Pancreas (tissue), 10 donors: ENCODE measurements around the gene CST3. TPM values are rescaled to one million over a fixed set of nuclear protein-coding genes. Genes with fewer than 3 reads are reported as not detected.

Source experiments
- ATAC-seq, 4 donors: fragments of 200-7000 bp; cut with Tn5 transposase; one replicate each; pipeline versions ENCODE4 v1.8.0 to v1.9.1; 2020; ENCODE audit warnings: mild to moderate bottlenecking in 4 of 4, moderate library complexity in 4 of 4
- DNase-seq, 6 donors: peaks; one replicate each; pipeline ENCODE4 v3.0.0-alpha.2; 2020
- FAIRE-seq: peaks from 2 replicates; lab custom pipeline; 2012; peaks lifted over from hg19 to GRCh38; lab: Jason Lieb, UNC
- H3K27ac ChIP-seq, 4 donors: fragments of 200-600 bp; sonication (generic); 1 replicate in 3 of 4; 2 replicates in 1 of 4; pipeline versions ENCODE4 v1.5.0 to v1.8.0; 2020
- H3K27me3 ChIP-seq, 4 donors: fragments of 200-600 bp; one replicate each; pipeline ENCODE4 v1.8.0; 2021
- H3K36me3 ChIP-seq, 3 donors: fragments of 200-600 bp; sonication (generic) in 1 of 3; one replicate each; pipeline versions ENCODE4 v1.5.0 to v1.8.0; 2020 to 2021
- H3K4me1 ChIP-seq, 3 donors: fragments of 200-600 bp; one replicate each; pipeline ENCODE4 v1.8.0; 2021
- H3K4me3 ChIP-seq, 4 donors: fragments of 200-600 bp; sonication (generic) in 2 of 4; one replicate each; pipeline versions ENCODE4 v1.5.0 to v1.8.0; 2020 to 2021
- H3K9me3 ChIP-seq, 4 donors: fragments of 200-600 bp; one replicate each; pipeline ENCODE4 v1.8.0; 2021
- CTCF ChIP-seq, 4 donors: fragments of 200-600 bp; sonication (generic) in 3 of 4; IDR thresholded peaks; one replicate each; pipeline versions ENCODE4 v1.5.0 to v1.8.0; 2021; ENCODE audit warnings: antibody characterized with exemption in 4 of 4
- WGBS, 2 donors: extraction: QIAGEN DNeasy Blood & Tissue Kit; methylation state at CpG; one replicate each; pipeline ENCODE4 v1.1.7; 2013; 5-methylcytosine and 5-hydroxymethylcytosine counted together
- intact Hi-C, 3 donors: fragments of 100-400 bp; cut with DNase I; formaldehyde crosslinking; loops; one replicate each; pipeline versions ENCODE4 v1.11.1 to v1.14.2; 2022
- polyA plus RNA-seq, 2 donors: library from polyadenylated mRNA; stranded (reverse); fragments of 200-250 nt; gene quantifications; one replicate each; pipeline ENCODE4 v1.2.3, GENCODE V29; 2013
- total RNA-seq, 6 donors: library from RNA; stranded (reverse); fragmentation: NEBNext Ultra II Directional in 4 of 6; extraction: Animal tissue kit (Norgen Biotek cat#: 25700) in 4 of 6; gene quantifications; one replicate each; pipeline versions ENCODE4 v1.2.1 to v1.2.4, GENCODE V29; 2021 to 2023
- donor health status: healthy with polysubstance abuse.
- donor health status: DM: no; HTN: no; CAD: no; lungs with moderate emphysema.
- donor health status: DM: no; HTN: no; CAD: no.
- donor health status: control.
- donor health status: control.
- donor health status: Bipolar disorder and iron deficiency.
- donor health status: DM: yes; HTN: yes; CAD: no.
- donor health status: DM: no; HTN: no; CAD: no.
- donor health status: DM: no; HTN: no; CAD: no.
- donor health status: DM: yes; HTN: yes; CAD: no.

Gene CST3
- total and polyA plus RNA-seq, 8 donors: 201 to 445 (median 264) TPM

GRCh38 chr20:23645575-23645974 is 7.8 kb upstream of the CST3 start:
- H3K4me3 ChIP-seq: no peak overlapping the region
- H3K36me3 ChIP-seq: no peaks in the 10 kb centered on the region
- H3K27me3 ChIP-seq: no peaks in the 10 kb centered on the region
- H3K27ac ChIP-seq: no peak overlapping the region
- intact Hi-C loops: no loop called here
- H3K9me3 ChIP-seq: no peaks in the 10 kb centered on the region
- WGBS, 2 donors: 64 to 72% methylated on average over 1 of the region's 1 CpG
- ATAC-seq (no peak), FAIRE-seq (no peak), DNase-seq (no peak)
- H3K4me1 ChIP-seq: no peaks in the 10 kb centered on the region
- no peak for TF ChIP-seq CTCF (IDR thresholded peaks at IDR 0.05)

- DNase-seq (no peak), FAIRE-seq (no peak), ATAC-seq (no peak)
- intact Hi-C loops: no loop called here
- H3K9me3 ChIP-seq: no peaks in the 10 kb centered on the region
- H3K27ac ChIP-seq: no peak overlapping the region
- H3K36me3 ChIP-seq: no peaks in the 10 kb centered on the region
- no peaks in the 10 kb centered on the region for H3K27me3 ChIP-seq
- WGBS, 2 donors: 90 to 92% methylated on average over 7 of the region's 7 CpGs
- H3K4me3 ChIP-seq: no peak overlapping the region
- H3K4me1 ChIP-seq: no peaks in the 10 kb centered on the region
- no peak for TF ChIP-seq CTCF (IDR thresholded peaks at IDR 0.05)
Measured at GRCh38 chr20:23644164-23644563, 6.4 kb upstream of the CST3 start.

- ATAC-seq (no peak), DNase-seq (no peak), FAIRE-seq (no peak)
- Histone ChIP-seq H3K27me3 (no peaks in the 10 kb centered on the region), H3K36me3 (no peaks in the 10 kb centered on the region), H3K4me1 (no peaks in the 10 kb centered on the region), H3K4me3 (no peak overlapping the region), H3K27ac (no peak overlapping the region), H3K9me3 (no peaks in the 10 kb centered on the region)
- 82 to 84% methylated on average over 6 of the region's 6 CpGs for WGBS, 2 donors
- TF ChIP-seq CTCF (IDR thresholded peaks at IDR 0.05): no peak
- intact Hi-C loops: no loop called here
Measured at GRCh38 chr20:23643659-23644058, 5.9 kb upstream of the CST3 start.

- H3K4me3 ChIP-seq: no peak overlapping the region
- 70 to 78% methylated on average over 12 of the region's 12 CpGs for WGBS, 2 donors
- H3K27ac ChIP-seq: no peak overlapping the region
- H3K9me3 ChIP-seq: no peaks in the 10 kb centered on the region
- ATAC-seq (peak in 1 of 4 donors; percentile 6), FAIRE-seq (no peak), DNase-seq (no peak)
- no peaks in the 10 kb centered on the region for H3K36me3 ChIP-seq
- TF ChIP-seq CTCF (IDR thresholded peaks at IDR 0.05): no peak
- no peaks in the 10 kb centered on the region for H3K4me1 ChIP-seq
- no peaks in the 10 kb centered on the region for H3K27me3 ChIP-seq
- intact Hi-C loops: no loop called here
Measured at GRCh38 chr20:23641936-23642751, 4.4 kb upstream of the CST3 start.
